ENCODE measurements around the gene MRC1.
A peak's percentile ranks its signal among the peaks of the same experiment; 100 is the strongest.

The MRC1 gene

GRCh38 chr10:17842641-17843040 lies 33.5 kb downstream of the MRC1 start:
- TF ChIP-seq CTCF (conservative IDR thresholded peaks at IDR 0.05) (no peak), ZFX (IDR thresholded peaks at IDR 0.05) (no peak)

GRCh38 chr10:17847585-17848296 lies 38.6 kb downstream of the MRC1 start:
- no peak overlapping the region for H3K27ac ChIP-seq
- TF ChIP-seq ZFX (IDR thresholded peaks at IDR 0.05) (no peak), CTCF (conservative IDR thresholded peaks at IDR 0.05) (peak; percentile 75)

More at GRCh38 chr10:17842641-17843040, 33.5 kb downstream of the MRC1 start:
- H3K27ac ChIP-seq = no peak overlapping the region

GRCh38 chr10:17848646-17849045 lies 39.5 kb downstream of the MRC1 start:
- TF ChIP-seq ZFX (IDR thresholded peaks at IDR 0.05) (no peak), CTCF (conservative IDR thresholded peaks at IDR 0.05) (no peak)

GRCh38 chr10:17850501-17850900 lies 41.4 kb downstream of the MRC1 start:
- TF ChIP-seq ZFX (IDR thresholded peaks at IDR 0.05) (no peak), CTCF (conservative IDR thresholded peaks at IDR 0.05) (no peak)
- no peak overlapping the region for H3K27ac ChIP-seq

More at GRCh38 chr10:17848646-17849045, 39.5 kb downstream of the MRC1 start:
- no peak overlapping the region for H3K27ac ChIP-seq

- TF ChIP-seq ZFX (IDR thresholded peaks at IDR 0.05) (no peak), CTCF (conservative IDR thresholded peaks at IDR 0.05) (no peak)
Measured at GRCh38 chr10:17851611-17852010, 42.5 kb downstream of the MRC1 start.

GRCh38 chr10:17854044-17854652 lies 45.0 kb downstream of the MRC1 start:
- TF ChIP-seq CTCF (conservative IDR thresholded peaks at IDR 0.05) = no peak
- TF ChIP-seq ZFX (IDR thresholded peaks at IDR 0.05) = no peak
- H3K27ac ChIP-seq = no peak overlapping the region

More at GRCh38 chr10:17851611-17852010, 42.5 kb downstream of the MRC1 start:
- H3K27ac ChIP-seq = no peak overlapping the region

GRCh38 chr10:17857040-17857439 lies 47.9 kb downstream of the MRC1 start:
- no peak for TF ChIP-seq CTCF (conservative IDR thresholded peaks at IDR 0.05)
- no peak for TF ChIP-seq ZFX (IDR thresholded peaks at IDR 0.05)
- H3K27ac ChIP-seq = no peak overlapping the region
